ENCODE data around the gene ANGEL1.

GRCh38 chr14:76775695-76776427, 36.8 kb downstream of the ANGEL1 start:
- TF ChIP-seq CTCF (IDR thresholded peaks at IDR 0.05) (no peak), POLR2A (IDR thresholded peaks at IDR 0.05) (no peak), POLR2AphosphoS5 (IDR thresholded peaks at IDR 0.05) (no peak)

Measured in upper lobe of left lung (tissue), 4 donors.